Measurements from ENCODE around the gene RPS6KA5.

DNA sequence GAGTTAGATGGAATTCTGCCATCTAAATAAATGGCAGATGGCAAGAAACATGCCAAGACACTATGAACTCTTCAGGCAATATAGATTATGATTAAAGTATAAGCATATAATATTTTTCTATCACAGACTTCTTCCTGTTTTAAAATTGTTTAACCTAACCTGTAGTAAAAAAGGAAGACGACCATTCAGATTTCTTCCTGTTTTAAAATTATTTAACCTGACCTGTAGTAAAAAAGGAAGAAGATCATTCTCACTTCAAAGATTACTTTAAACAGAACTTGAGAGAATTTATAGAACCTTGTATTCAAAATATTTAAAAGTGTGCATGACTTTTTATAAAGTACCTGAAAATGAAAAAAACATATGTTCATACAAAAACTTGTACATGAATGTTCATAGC is 63.5 kb downstream of the RPS6KA5 start:
- TF ChIP-seq POLR2A (IDR thresholded peaks at IDR 0.05) (no peak), POLR2AphosphoS5 (IDR thresholded peaks at IDR 0.05) (no peak)
- TF ChIP-seq, protein P1, sequence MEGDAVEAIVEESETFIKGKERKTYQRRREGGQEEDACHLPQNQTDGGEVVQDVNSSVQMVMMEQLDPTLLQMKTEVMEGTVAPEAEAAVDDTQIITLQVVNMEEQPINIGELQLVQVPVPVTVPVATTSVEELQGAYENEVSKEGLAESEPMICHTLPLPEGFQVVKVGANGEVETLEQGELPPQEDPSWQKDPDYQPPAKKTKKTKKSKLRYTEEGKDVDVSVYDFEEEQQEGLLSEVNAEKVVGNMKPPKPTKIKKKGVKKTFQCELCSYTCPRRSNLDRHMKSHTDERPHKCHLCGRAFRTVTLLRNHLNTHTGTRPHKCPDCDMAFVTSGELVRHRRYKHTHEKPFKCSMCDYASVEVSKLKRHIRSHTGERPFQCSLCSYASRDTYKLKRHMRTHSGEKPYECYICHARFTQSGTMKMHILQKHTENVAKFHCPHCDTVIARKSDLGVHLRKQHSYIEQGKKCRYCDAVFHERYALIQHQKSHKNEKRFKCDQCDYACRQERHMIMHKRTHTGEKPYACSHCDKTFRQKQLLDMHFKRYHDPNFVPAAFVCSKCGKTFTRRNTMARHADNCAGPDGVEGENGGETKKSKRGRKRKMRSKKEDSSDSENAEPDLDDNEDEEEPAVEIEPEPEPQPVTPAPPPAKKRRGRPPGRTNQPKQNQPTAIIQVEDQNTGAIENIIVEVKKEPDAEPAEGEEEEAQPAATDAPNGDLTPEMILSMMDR (IDR thresholded peaks at IDR 0.05): no peak

Measured in stomach (tissue), 4 donors.